RWPE1 (cell line): ENCODE measurements around the gene NHERF1.
A peak's percentile ranks its signal among the peaks of the same experiment; 100 is the strongest.

Experiments
- CTCF ChIA-PET: fragments of 350-600 bp; sonication (Branson Sonifier 250); formaldehyde crosslinking; extraction: SDS; loops from one replicate; lab custom pipeline; 2021; lab: Yijun Ruan, JAX
- POLR2A ChIA-PET: fragments of 400-600 bp; formaldehyde crosslinking; extraction: SDS; loops from one replicate; lab custom pipeline; 2020; ENCODE audit warnings: antibody characterized with exemption; ENCODE audit not compliant: low non-redundant PET; lab: Yijun Ruan, JAX
- DNase-seq: peaks from one replicate; pipeline ENCODE4 v3.0.0; 2012; ENCODE audit warnings: low spot score
- H3K27ac ChIP-seq: fragments of 450-650 bp; 2 replicates; pipeline ENCODE4 v1.5.1; 2017
- CTCF ChIP-seq: fragments of 450-650 bp; conservative IDR thresholded peaks from 2 replicates; pipeline ENCODE4 v1.5.1; 2017; ENCODE audit warnings: low read depth, mild to moderate bottlenecking

NHERF1 gene

GRCh38 chr17:74759243-74759801 is 10.9 kb downstream of the NHERF1 start:
- DNase-seq = no peak
- POLR2A ChIA-PET = interaction anchor here (1.1 to 2.2 kb wide), 4 partner anchors 10 to 17 kb away, joined by 3 to 17 read pairs (median 6); partner anchors contain the start of genes NAT9 and NHERF1
- peak overlapping the region; percentile 100 for H3K27ac ChIP-seq
- TF ChIP-seq CTCF = no peak
- CTCF ChIA-PET = interaction anchor here (0.6 to 5.5 kb wide), 6 partner anchors 10 to 681 kb away, joined by 3 to 41 read pairs (median 10); no protein-coding TSS in a partner anchor

DNA sequence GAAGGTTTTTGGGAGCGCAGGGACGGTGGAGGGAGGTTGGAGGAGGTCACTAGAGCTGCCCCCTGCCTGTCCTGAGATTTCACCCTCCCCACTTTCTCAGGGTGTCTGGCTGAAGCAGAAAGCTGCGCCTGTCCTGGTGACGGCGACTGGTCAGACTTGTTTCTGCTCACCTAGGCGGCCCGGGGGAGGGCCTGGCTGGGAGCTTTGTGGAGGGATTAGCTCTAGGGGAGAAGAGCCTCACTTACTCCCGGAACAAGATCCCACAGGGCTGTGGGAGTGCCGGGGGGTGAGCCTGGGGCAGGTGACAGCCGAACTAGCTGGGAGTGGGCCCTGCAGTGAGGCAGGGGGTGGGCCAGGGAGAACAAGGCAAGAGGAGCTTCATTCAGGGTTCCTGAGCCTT is 11.5 kb downstream of the NHERF1 start:
- peak overlapping the region; percentile 100 for H3K27ac ChIP-seq
- DNase-seq = peak; percentile 66
- POLR2A ChIA-PET = interaction anchor here (1.1 to 2.2 kb wide), 4 partner anchors 9 to 16 kb away, joined by 3 to 17 read pairs (median 6); partner anchors contain the start of genes NAT9 and NHERF1
- CTCF ChIA-PET = interaction anchor here (1.2 to 5.5 kb wide), 5 partner anchors 10 to 303 kb away, joined by 3 to 41 read pairs (median 15); no protein-coding TSS in a partner anchor
- TF ChIP-seq CTCF = no peak

GRCh38 chr17:74760404-74761105 is 12.1 kb downstream of the NHERF1 start:
- ChIA-PET CTCF (interaction anchor here (1.2 to 5.5 kb wide), 5 partner anchors 10 to 304 kb away, joined by 3 to 41 read pairs (median 15); no protein-coding TSS in a partner anchor), POLR2A (interaction anchor here (1.4 to 2.2 kb wide), 3 partner anchors 9 to 16 kb away, joined by 5 to 17 read pairs (median 8); partner anchors contain the start of gene NAT9)
- TF ChIP-seq CTCF = no peak
- peak; percentile 74 for DNase-seq
- H3K27ac ChIP-seq = peak overlapping the region; percentile 100

GRCh38 chr17:74761419-74761818 is 13.0 kb downstream of the NHERF1 start:
- ChIA-PET CTCF (interaction anchor here (1.5 to 5.5 kb wide), 2 partner anchors 10 to 16 kb away, joined by 3 to 36 read pairs; no protein-coding TSS in a partner anchor), POLR2A (interaction anchor here (2.2 kb wide), 1 partner anchor 12 kb away, joined by 8 read pairs; no protein-coding TSS in a partner anchor)
- no peak for TF ChIP-seq CTCF
- DNase-seq = no peak
- H3K27ac ChIP-seq = peak overlapping the region; percentile 100

DNA sequence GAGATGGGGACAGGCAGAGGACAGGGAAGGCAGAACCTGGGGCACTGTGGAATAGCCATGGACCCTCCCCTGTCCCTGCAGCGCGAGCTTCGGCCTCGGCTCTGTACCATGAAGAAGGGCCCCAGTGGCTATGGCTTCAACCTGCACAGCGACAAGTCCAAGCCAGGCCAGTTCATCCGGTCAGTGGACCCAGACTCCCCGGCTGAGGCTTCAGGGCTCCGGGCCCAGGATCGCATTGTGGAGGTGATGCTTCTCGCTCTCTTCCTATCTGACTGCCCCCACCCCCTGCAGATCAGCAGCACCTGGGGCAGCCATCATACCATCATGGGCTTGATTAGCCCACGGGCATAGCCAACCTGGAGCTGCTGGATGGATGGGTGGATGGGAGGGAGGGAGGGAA is 13.5 kb downstream of the NHERF1 start:
- DNase-seq = no peak
- peak overlapping the region; percentile 100 for H3K27ac ChIP-seq
- ChIA-PET CTCF (interaction anchor here (1.5 to 5.5 kb wide), 2 partner anchors 9 to 16 kb away, joined by 3 to 36 read pairs; no protein-coding TSS in a partner anchor), POLR2A (no interaction called here)
- TF ChIP-seq CTCF = no peak
